CD4-positive, alpha-beta T cell treated with Interferon gamma for 1 hour (primary cell): ENCODE measurements around the gene JADE1.

Source experiments
- DNase-seq: peaks from one replicate; pipeline ENCODE4 v3.0.0-alpha.2; 2020

Gene JADE1

GRCh38 chr4:128809477-128810330, at the start of gene JADE1:
Gene JADE1 (plus strand): TSS chr4:128809700. CDS start chr4:128831759, 22,059 bp downstream.
- peak; percentile 91 for DNase-seq

GRCh38 chr4:128766781-128767180, 42.7 kb upstream of the JADE1 start:
- no peak for DNase-seq

DNA sequence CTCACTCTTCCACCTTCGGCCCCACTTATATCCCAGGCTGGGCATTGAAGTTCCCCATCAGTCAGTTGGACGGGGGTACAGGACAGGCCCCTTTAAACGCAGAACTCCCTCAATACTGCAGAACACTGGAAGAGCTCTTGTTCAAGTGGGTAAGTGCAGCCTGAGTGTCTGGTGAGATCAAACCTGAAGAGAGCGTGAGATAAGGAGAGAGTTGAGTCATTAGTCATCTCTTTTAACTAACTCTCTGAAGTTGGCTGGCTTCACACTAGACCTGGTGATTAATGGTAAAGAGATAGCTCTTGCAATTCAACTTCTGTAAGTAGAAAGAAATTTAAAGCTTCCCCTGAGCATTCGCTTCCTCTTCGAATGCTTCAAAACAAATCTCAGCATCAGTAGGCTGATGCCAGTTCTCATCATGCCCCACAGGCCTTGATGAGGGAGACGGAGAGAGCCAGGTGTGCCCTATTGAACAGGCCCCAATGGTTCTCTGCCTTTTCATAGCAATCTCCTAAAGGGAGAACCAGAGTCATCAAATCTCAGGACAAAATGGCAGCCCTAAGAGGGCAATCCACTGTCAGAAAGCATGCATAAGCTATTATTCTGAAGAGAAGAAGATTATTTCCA, 41.0 kb upstream of the JADE1 start:
- DNase-seq: no peak

DNA sequence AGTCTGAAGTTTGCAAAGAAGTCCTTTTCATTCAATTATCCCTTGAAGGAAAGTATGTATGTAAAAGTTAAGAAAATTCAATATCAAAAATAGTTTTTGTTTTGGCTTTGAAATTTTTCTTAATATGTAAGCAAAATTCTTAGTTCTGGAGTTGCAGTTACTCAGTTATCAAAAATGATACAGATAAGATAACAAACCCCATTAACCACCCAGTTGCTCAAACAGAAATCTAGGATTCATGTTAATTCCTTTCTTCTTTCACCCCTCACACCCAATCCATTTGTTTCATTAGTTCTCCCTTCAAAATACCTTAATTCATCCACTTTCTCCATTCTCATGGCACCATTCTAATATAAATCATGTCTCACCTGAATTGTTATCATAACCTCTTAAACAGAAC, 40.5 kb upstream of the JADE1 start:
- no peak for DNase-seq

- DNase-seq: no peak
Observed at GRCh38 chr4:128770807-128771206, 38.7 kb upstream of the JADE1 start.

GRCh38 chr4:128775477-128775876, 34.0 kb upstream of the JADE1 start:
- no peak for DNase-seq

DNA sequence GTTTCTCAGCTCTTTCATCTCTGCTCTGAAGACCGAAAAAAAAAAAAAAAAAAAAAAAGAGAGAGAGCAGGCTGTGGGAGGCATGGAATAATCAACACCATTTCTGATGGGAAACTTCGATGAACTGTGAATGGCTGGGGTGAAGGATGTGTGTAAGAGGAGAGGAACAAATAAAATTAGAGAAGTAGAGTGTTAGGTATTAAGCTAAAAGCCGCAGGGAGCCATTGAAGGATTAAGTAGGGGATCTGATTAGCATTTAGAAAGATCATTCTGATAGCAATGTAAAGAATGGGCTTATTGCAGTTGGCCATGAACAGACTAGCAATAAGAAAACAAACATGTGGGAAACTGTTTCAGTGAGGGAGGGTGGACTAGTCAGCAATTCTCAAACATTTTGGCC, 33.6 kb upstream of the JADE1 start:
- no peak for DNase-seq

GRCh38 chr4:128776794-128777216, 32.7 kb upstream of the JADE1 start:
- DNase-seq: no peak

- DNase-seq: no peak
Observed at GRCh38 chr4:128780688-128781087, 28.8 kb upstream of the JADE1 start.

DNA sequence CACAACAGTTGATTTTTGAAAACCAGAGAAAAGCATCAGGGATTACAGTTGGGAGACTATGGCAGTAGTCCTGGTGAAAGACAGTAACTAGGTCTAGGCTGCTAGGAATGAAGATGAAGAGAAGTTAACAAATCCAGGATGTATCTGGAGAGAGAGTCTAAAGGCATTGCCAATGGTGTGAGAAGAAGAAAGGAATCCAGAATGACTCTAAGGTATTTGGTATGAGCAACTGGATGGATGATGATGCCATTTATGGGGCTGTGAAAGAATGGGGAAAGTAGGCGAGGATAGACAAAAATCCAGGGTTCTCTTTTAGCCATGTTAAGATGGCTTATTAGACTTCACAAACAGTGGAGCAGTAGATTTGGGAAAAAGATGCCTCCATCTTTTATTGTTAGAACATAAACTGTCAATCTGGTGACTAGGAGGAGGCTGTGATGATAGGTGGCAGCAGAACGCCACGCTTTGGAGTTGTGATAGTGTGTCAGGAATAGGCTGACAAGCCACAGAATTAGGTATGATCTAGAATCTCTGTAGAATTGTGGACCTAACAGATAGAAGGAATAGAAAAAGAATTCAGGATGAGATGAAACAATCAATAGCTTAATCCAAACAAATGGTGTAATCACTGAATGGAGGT, 27.3 kb upstream of the JADE1 start:
- peak; percentile 50 for DNase-seq

GRCh38 chr4:128782875-128783614, 26.5 kb upstream of the JADE1 start:
- no peak for DNase-seq

- DNase-seq: no peak
Observed at GRCh38 chr4:128787509-128788311, 21.8 kb upstream of the JADE1 start.

DNA sequence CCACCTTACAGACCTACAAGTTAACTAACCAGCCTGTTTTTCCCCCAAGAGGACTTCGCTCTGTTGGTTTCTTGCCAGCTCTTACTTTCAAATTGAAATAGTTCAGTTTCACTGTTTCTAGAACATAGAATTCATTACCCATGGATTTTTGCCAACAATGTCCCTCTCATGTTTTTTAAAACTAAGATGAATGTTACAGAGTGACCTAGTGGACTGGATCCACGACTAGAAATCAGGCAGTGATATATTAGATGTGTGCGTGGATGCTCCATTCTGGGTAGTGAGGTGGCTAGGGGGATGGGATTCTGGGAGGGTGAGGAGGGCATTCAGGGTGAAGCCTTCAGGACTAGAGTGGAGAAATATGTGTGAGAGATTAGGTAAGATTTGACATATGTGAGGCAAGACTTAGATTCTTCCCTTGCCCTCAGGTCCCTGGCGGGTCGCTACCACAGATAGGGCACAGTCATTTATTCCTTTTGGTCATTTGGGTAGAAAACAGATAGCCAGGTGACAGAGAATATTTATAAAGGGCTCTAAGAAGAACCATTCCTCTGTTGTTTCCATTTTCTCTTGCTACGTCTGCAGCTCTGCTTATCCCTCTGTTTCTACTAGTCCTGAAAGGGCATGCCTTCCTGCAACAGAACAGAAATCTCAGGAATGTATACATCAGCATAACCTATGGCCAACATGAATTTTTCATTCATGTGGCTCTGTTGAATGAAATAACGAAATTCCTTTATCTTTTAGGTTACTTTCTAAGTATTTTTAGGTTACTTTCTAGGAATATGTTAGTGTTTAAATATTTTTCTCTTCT, 15.4 kb upstream of the JADE1 start:
- DNase-seq: no peak

DNA sequence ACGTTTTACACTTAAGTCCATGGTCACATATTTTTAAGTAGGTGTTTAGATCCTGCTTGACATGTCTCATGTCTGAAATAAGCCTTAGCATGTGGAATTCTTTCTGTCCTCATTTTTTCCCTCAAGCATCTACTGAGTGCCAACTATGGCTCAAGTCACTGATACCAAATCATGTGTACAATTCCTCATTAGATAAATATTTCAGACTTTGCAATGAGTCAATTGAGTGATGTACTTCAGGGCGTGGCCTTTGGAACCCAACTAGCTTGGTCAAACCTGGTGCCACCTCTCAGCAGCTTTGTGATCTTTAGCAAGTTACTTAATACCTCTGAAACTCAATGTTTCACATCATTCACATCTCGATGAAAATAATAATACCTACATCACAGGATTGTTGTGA, 12.6 kb upstream of the JADE1 start:
- no peak for DNase-seq

- no peak for DNase-seq
Observed at GRCh38 chr4:128800284-128800683, 9.2 kb upstream of the JADE1 start.

DNA sequence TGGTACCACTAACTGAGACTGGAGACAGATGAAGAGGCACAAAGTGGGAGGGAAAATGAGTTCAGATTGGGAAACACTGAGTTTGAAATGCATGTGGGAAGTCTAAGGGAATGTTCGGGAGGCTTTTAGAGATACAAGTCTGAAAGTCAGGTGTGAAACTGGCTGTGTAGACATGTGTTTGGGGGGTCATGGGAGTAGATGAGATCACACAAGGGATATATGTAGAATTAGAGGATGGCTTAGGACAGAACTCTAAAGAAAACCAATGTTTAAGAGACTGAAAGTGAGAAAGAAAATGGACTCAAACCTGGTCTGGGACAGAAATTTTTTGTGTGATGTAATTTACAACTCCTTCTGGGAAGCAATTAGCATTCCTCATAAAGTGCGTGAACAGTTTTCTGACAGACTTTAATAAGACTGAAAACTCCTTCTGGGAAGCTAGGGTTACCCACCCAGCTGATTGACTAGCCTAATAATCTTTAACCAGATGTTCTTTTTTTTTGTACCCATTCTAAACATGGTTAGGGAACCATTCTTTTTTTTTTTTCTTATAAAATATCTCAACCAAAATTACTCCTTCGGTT, 8.7 kb upstream of the JADE1 start:
- DNase-seq: no peak

DNA sequence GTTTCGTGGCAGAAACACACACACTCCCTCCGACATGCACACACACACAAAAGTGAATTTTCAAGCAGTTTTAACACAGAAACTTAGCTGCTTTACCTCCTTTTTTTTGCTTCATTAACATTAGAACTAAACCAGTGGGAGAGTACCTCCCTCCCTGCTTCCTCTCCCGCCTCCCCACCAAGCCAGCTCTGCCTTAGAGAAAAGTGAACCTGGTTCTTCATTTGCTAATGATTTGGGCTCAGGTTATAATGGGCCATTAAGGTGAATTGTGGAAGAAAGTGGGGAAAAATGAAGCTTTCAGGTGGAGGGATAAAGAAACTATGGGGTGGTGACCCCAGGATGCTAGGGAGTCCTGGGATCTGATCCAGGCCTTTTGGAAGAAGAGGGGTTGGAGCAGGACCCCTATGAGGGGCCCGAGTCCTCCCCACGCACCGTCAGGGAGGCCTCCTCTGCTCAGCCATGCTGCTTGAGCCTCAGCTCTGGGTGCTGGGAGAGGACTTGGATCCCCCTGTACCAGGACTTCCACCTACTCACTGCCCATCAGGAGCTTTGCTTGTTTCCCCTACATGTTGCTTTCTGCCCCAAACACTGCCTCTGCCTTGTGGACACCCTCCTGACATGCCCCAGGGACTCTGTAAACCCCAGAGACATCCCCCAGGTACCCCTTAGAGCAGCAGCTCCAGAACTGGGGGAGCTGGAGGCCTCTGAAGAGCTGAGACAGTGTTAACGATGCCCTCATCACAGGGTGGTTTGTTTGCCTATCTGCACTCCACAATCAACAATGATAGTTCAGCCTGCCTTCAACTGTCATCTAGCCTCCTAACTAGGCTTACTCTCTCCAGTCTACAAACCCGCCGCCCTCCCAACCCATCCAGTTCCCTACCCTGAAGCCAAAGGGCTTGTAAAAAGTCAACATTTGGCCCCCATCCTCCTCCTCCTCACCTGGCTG, 6.5 kb upstream of the JADE1 start:
- no peak for DNase-seq

DNA sequence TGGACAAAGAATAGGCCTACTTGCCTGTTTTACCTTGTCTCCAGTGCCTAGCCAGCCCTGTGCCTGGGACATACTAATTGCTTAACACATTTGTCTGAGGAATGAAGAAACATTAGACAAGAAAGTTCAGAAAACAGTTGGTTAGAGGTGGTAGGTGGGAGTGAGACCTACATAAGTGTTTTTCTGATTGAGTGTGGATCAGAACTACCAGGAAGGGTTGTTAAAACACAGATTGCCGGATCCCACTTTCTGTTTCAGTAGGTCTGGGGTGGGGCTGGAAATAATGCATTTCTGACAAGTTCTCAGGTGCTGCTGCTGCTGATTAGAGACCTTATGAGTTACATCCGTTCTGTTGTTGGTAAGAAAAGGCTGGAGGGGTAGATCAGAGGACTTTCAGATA, 5.7 kb upstream of the JADE1 start:
- DNase-seq: no peak

DNA sequence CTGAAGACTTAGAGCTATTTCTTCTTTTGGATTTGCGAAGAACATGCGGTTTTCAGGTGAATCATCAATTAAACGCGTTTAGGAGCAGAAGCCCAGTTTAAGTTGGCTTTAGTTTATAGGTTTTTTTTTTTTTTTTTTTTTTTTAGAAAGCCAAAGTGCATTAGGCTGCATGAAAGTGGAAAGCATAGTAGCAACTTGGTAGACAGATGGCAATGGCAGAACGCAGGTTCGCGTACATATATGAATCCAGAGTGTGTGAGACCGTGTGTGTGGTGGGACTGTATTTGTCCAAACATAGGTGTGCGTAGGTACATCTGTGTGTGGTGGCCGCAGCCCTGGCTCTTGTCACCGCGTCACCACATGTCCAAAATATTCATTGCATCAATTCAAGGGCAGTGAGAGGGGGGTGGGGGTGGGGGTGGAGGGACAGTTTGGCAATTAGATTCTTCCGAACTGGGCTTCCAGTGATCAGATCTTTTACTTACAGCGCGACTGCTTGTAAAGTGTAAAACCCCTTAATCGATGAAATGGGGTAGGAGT, 901 bp downstream of the JADE1 start:
- peak; percentile 17 for DNase-seq
